Activated CD4-positive, alpha-beta memory T cell treated with anti-CD3 and anti-CD28 coated beads for 36 hours (primary cell): Measurements from ENCODE around the gene CARD14. TPM values are rescaled to one million over a fixed set of nuclear protein-coding genes. Genes with fewer than 3 reads are reported as not detected.
"Not testable (repeated sequence)": the region's sequence is repeated elsewhere in the genome, so short reads cannot be mapped to it uniquely, and the experiment has no call there.

Experiments
- CTCF ChIA-PET: fragments of 350-600 bp; sonication (Branson Sonifier 250); formaldehyde crosslinking; loops from one replicate; lab custom pipeline; 2021; ENCODE audit warnings: antibody characterized with exemption, inconsistent platforms; lab: Charles Lee
- POLR2A ChIA-PET: fragments of 350-600 bp; sonication (Branson Sonifier 250); formaldehyde crosslinking; loops from one replicate; lab custom pipeline; 2021; ENCODE audit warnings: antibody characterized with exemption; lab: Charles Lee
- DNase-seq: peaks from one replicate; pipeline ENCODE4 v3.0.0-alpha.2; 2020
- H3K27ac Mint-ChIP-seq: one replicate; pipeline ENCODE4 v1.8.0; 2021; ENCODE audit warnings: mixed read lengths
- H3K27me3 Mint-ChIP-seq: one replicate; pipeline ENCODE4 v1.8.0; 2021; ENCODE audit warnings: mixed read lengths
- H3K36me3 Mint-ChIP-seq: one replicate; pipeline ENCODE4 v1.8.0; 2021; ENCODE audit warnings: mixed read lengths
- H3K4me1 Mint-ChIP-seq: one replicate; pipeline ENCODE4 v1.8.0; 2021; ENCODE audit warnings: low read depth, mixed read lengths
- H3K4me3 Mint-ChIP-seq: one replicate; pipeline ENCODE4 v1.8.0; 2021; ENCODE audit warnings: mild to moderate bottlenecking, mixed read lengths
- H3K9me3 Mint-ChIP-seq: one replicate; pipeline ENCODE4 v1.8.0; 2021; ENCODE audit warnings: mixed read lengths
- intact Hi-C: fragments of 100-400 bp; cut with micrococcal nuclease; formaldehyde crosslinking; loops from one replicate; pipeline ENCODE4 v1.15.1; 2023
- total RNA-seq, 2 experiments: library from RNA; stranded (reverse); gene quantifications; one replicate each; pipeline ENCODE4 v1.2.3, GENCODE V29; 2021

CARD14 gene
- total RNA-seq, 2 experiments from 2014 or later: not detected

- intact Hi-C loops: no loop called here
- H3K4me1 Mint-ChIP-seq: no peaks in the 10 kb centered on the region
- H3K9me3 Mint-ChIP-seq: no peaks in the 10 kb centered on the region
- peaks cover 7% of the 10 kb centered on the region for H3K27me3 Mint-ChIP-seq
- no peak overlapping the region for H3K27ac Mint-ChIP-seq
- H3K36me3 Mint-ChIP-seq: no peaks in the 10 kb centered on the region
- H3K4me3 Mint-ChIP-seq: no peak overlapping the region
- POLR2A ChIA-PET: no interaction called here
- CTCF ChIA-PET: interaction anchor here (1.0 kb wide), 1 partner anchor 10 kb away, joined by 3 read pairs; no protein-coding TSS in a partner anchor
- no peak for DNase-seq
Observed at GRCh38 chr17:80190716-80191115, 20.9 kb downstream of the CARD14 start.

- no peaks in the 10 kb centered on the region for H3K36me3 Mint-ChIP-seq
- no peaks in the 10 kb centered on the region for H3K9me3 Mint-ChIP-seq
- intact Hi-C loops: no loop called here
- no peak for DNase-seq
- H3K4me1 Mint-ChIP-seq: peaks cover 2% of the 10 kb centered on the region
- ChIA-PET CTCF (interaction anchor here (1.0 kb wide), 1 partner anchor 9 kb away, joined by 3 read pairs; no protein-coding TSS in a partner anchor), POLR2A (no interaction called here)
- no peak overlapping the region for H3K27ac Mint-ChIP-seq
- no peak overlapping the region for H3K4me3 Mint-ChIP-seq
- peaks cover 7% of the 10 kb centered on the region for H3K27me3 Mint-ChIP-seq
Observed at GRCh38 chr17:80191192-80191591, 21.4 kb downstream of the CARD14 start.

GRCh38 chr17:80191865-80192661 is 22.2 kb downstream of the CARD14 start:
- CTCF ChIA-PET: no interaction called here
- DNase-seq: no peak
- Mint-ChIP-seq H3K27me3 (peaks cover 7% of the 10 kb centered on the region), H3K4me1 (peaks cover 2% of the 10 kb centered on the region), H3K36me3 (no peaks in the 10 kb centered on the region), H3K9me3 (no peaks in the 10 kb centered on the region), H3K27ac (no peak overlapping the region), H3K4me3 (no peak overlapping the region)
- POLR2A ChIA-PET: no interaction called here
- intact Hi-C loops: no loop called here

DNA sequence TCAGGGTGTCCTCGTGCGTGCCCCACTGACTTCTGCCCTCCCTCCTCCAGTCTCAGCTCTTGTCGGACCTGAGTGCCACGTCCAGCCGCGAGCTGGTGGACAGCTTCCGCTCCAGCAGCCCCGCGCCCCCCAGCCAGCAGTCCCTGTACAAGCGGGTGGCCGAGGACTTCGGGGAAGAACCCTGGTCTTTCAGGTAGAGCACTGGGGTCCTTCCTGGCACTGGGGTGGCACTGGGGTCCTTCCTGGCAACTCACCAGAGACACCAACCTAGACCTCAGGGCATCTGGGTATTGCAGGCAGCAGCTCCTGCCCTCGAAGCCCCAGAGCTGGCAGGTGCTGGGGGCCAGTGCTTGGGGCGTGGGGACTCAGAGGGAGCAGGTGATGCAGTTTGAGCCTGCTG is 25.3 kb downstream of the CARD14 start:
- Mint-ChIP-seq H3K4me3 (no peak overlapping the region), H3K9me3 (no peaks in the 10 kb centered on the region), H3K27me3 (peaks cover 7% of the 10 kb centered on the region), H3K36me3 (no peaks in the 10 kb centered on the region), H3K27ac (no peak overlapping the region), H3K4me1 (peaks cover 2% of the 10 kb centered on the region)
- DNase-seq: no peak
- ChIA-PET CTCF (interaction anchor here (0.7 to 3.9 kb wide), 15 partner anchors 13 to 190 kb away, joined by 3 to 41 read pairs (median 4); partner anchors contain the start of gene GAA), POLR2A (interaction anchor here (1.0 kb wide), 1 partner anchor 12 kb away, joined by 3 read pairs; no protein-coding TSS in a partner anchor)
- intact Hi-C loops: no loop called here

DNA sequence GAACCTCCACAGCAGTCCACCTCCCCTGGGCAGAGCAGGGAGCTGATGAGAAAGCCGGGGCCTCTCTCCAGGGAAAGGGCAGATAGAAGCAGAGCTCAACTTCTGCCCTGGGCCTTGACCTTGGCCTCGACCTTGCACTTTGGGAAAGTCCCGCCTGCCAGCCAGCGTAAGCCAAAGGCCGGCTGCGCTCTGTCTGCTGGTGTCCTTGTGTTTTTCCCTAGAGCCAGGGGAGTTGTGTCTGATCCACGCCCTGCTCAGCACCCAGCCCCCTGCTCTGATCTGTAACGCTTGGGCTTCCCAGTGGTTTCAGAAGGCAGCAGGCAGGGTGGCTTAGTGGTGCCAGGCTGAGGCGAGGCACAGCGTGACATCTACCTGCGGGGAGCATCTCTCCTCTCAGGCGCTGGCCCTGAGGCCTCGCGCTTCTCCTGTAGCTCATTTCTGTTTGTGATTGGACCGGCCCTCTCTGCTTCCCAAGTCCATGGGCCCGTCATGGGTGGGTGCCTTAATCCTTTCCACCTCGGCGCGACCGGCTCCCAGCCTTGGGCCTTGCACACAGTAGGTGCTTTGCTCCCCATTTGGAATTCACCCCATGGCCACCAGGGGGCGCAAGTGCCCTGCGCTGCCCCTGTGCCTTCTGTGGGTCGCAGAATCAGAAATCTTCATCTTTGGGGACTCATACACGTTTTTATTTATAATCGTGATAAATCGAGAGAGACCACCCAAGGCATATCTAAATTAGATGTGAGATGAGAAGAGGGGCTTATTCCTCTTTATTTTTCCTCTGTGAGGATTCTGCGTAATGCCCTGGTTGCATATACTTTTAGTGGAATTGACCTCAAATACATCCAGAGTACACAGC is 26.1 kb downstream of the CARD14 start:
- Mint-ChIP-seq H3K27ac (no peak overlapping the region), H3K27me3 (peaks cover 7% of the 10 kb centered on the region), H3K4me3 (no peak overlapping the region), H3K36me3 (no peaks in the 10 kb centered on the region), H3K9me3 (no peaks in the 10 kb centered on the region), H3K4me1 (peaks cover 2% of the 10 kb centered on the region)
- DNase-seq: peak; percentile 65
- CTCF ChIA-PET: interaction anchor here (0.7 to 3.9 kb wide), 27 partner anchors 8 to 211 kb away, joined by 3 to 41 read pairs (median 4); partner anchors contain the start of gene GAA
- POLR2A ChIA-PET: no interaction called here
- intact Hi-C loops: loop anchor here (1.0 kb wide), 1 partner anchor 57 kb away; no protein-coding TSS in a partner anchor

GRCh38 chr17:80196652-80197051 is 26.8 kb downstream of the CARD14 start:
- H3K27me3 Mint-ChIP-seq: peaks cover 6% of the 10 kb centered on the region
- no peak overlapping the region for H3K27ac Mint-ChIP-seq
- ChIA-PET POLR2A (no interaction called here), CTCF (interaction anchor here (0.7 to 3.9 kb wide), 14 partner anchors 9 to 166 kb away, joined by 3 to 41 read pairs (median 4); partner anchors contain the start of gene GAA)
- peaks cover 2% of the 10 kb centered on the region for H3K4me1 Mint-ChIP-seq
- DNase-seq: no peak
- intact Hi-C loops: loop anchor here (1.0 kb wide), 1 partner anchor 57 kb away; no protein-coding TSS in a partner anchor
- no peak overlapping the region for H3K4me3 Mint-ChIP-seq
- no peaks in the 10 kb centered on the region for H3K36me3 Mint-ChIP-seq
- no peaks in the 10 kb centered on the region for H3K9me3 Mint-ChIP-seq

DNA sequence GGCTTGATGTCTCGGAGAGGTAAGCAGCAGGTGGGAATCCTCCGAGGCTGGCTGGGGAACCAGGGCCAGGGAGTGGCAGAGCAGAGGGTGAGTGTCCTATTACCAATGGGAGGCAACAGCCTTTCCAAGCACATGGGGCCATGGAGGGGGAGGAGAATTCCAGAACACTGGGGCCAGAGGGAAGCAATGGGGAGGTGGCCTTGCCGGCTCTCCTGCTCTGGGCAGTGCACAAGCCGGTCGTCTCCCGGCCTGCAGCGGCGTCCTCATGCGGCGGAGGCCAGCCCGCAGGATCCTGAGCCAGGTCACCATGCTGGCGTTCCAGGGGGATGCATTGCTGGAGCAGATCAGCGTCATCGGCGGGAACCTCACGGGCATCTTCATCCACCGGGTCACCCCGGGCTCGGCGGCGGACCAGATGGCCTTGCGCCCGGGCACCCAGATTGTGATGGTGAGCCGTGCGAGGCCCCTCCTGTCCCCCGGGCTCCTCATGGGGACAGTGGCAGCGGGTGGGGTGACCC is 28.4 kb downstream of the CARD14 start:
- Mint-ChIP-seq H3K4me3 (no peak overlapping the region), H3K9me3 (no peaks in the 10 kb centered on the region), H3K27me3 (no peaks in the 10 kb centered on the region), H3K36me3 (no peaks in the 10 kb centered on the region), H3K27ac (no peak overlapping the region), H3K4me1 (peaks cover 2% of the 10 kb centered on the region)
- ChIA-PET CTCF (interaction anchor here (3.9 kb wide), 1 partner anchor 55 kb away, joined by 41 read pairs; no protein-coding TSS in a partner anchor), POLR2A (no interaction called here)
- DNase-seq: no peak
- intact Hi-C loops: no loop called here

GRCh38 chr17:80199295-80199694 is 29.5 kb downstream of the CARD14 start:
- H3K4me3 Mint-ChIP-seq, CTCF ChIA-PET, POLR2A ChIA-PET, H3K27me3 Mint-ChIP-seq, intact Hi-C loops, H3K27ac Mint-ChIP-seq, DNase-seq, H3K36me3 Mint-ChIP-seq, H3K9me3 Mint-ChIP-seq, H3K4me1 Mint-ChIP-seq: not testable (repeated sequence)

DNA sequence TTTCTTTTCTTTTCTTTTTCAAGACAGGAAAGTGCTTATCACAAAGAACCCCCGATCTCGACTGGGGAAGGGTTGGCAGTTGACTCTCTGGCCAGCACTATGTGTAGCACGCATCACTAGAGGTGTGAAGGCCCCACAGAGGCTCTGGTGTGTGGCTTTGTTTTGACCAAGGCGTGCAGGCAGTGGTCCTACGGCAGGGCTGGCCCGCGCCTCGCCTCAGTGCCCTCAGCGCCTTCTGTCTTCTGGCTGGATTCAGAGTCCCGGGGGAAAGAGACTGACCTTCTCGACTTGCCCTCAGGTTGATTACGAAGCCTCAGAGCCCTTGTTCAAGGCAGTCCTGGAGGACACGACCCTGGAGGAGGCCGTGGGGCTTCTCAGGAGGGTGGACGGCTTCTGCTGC is 31.6 kb downstream of the CARD14 start:
- intact Hi-C loops: no loop called here
- ChIA-PET CTCF (interaction anchor here (0.6 kb wide), 1 partner anchor 50 kb away, joined by 5 read pairs; no protein-coding TSS in a partner anchor), POLR2A (interaction anchor here (0.7 kb wide), 1 partner anchor 14 kb away, joined by 3 read pairs; no protein-coding TSS in a partner anchor)
- Mint-ChIP-seq H3K27ac (no peak overlapping the region), H3K4me1 (no peaks in the 10 kb centered on the region), H3K27me3 (no peaks in the 10 kb centered on the region), H3K4me3 (no peak overlapping the region), H3K36me3 (no peaks in the 10 kb centered on the region), H3K9me3 (no peaks in the 10 kb centered on the region)
- DNase-seq: no peak

DNA sequence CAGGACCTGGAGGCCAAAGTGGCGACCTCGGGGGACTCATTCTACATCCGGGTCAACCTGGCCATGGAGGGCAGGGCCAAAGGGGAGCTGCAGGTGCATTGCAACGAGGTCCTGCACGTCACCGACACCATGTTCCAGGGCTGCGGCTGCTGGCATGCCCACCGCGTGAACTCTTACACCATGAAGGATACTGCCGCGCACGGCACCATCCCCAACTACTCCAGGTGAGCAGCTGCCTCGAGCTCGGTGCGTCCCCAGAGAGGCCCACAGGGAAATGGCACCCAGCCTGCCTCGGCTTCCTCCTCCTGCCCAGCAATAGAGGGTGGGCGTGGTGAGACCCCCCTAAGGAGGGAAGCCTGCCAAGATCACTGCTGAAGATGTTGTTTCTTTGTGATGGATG is 32.4 kb downstream of the CARD14 start:
- Mint-ChIP-seq H3K4me3 (no peak overlapping the region), H3K36me3 (no peaks in the 10 kb centered on the region), H3K4me1 (no peaks in the 10 kb centered on the region), H3K27me3 (no peaks in the 10 kb centered on the region), H3K9me3 (no peaks in the 10 kb centered on the region), H3K27ac (no peak overlapping the region)
- ChIA-PET CTCF (no interaction called here), POLR2A (interaction anchor here (0.7 kb wide), 1 partner anchor 15 kb away, joined by 3 read pairs; no protein-coding TSS in a partner anchor)
- intact Hi-C loops: no loop called here
- no peak for DNase-seq

- H3K4me1 Mint-ChIP-seq: no peaks in the 10 kb centered on the region
- intact Hi-C loops: no loop called here
- no peaks in the 10 kb centered on the region for H3K36me3 Mint-ChIP-seq
- H3K27ac Mint-ChIP-seq: no peak overlapping the region
- CTCF ChIA-PET: no interaction called here
- no peaks in the 10 kb centered on the region for H3K27me3 Mint-ChIP-seq
- no peak overlapping the region for H3K4me3 Mint-ChIP-seq
- no peak for DNase-seq
- no peaks in the 10 kb centered on the region for H3K9me3 Mint-ChIP-seq
- POLR2A ChIA-PET: no interaction called here
Observed at GRCh38 chr17:80203471-80203963, 33.7 kb downstream of the CARD14 start.
